GM12873 (cell line): ENCODE results near the gene LY6G6D.

Experiments used
- TF ChIP-seq, protein P1 (sequence below): IDR thresholded peaks from 2 replicates; pipeline ENCODE4 v1.5.1; 2012; ENCODE audit warnings: low read depth, mild to moderate bottlenecking, moderate library complexity, low read length, control low read depth; ENCODE audit not compliant: insufficient read depth; ENCODE audit errors: missing control alignments

LY6G6D gene

DNA sequence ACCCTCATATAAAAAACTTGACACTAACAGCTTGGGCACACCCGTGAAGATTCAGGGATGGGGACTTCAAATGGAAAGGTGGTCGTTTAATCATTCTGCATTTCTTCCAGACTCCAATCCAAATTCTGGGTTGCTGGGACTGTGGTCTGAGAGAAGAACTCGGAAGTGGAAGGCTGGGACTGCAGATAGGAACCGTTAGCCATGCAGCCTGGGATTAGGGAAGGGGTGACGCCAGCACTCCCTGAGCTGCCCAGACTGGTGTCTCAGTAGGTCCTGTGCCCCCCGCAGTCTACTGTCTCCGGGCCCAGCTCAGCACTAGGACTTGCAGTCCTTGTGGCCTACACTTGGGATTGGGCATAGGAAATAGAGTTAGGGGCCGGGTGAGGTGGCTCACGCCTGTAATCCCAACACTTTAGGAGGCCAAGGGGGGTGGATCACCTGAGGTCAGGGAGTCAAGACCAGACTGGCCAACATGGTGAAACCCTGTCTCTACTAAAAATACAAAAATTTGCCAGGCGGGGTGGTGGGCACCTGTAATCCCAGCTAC, 21.7 kb downstream of the LY6G6D start:
- TF ChIP-seq, protein P1, sequence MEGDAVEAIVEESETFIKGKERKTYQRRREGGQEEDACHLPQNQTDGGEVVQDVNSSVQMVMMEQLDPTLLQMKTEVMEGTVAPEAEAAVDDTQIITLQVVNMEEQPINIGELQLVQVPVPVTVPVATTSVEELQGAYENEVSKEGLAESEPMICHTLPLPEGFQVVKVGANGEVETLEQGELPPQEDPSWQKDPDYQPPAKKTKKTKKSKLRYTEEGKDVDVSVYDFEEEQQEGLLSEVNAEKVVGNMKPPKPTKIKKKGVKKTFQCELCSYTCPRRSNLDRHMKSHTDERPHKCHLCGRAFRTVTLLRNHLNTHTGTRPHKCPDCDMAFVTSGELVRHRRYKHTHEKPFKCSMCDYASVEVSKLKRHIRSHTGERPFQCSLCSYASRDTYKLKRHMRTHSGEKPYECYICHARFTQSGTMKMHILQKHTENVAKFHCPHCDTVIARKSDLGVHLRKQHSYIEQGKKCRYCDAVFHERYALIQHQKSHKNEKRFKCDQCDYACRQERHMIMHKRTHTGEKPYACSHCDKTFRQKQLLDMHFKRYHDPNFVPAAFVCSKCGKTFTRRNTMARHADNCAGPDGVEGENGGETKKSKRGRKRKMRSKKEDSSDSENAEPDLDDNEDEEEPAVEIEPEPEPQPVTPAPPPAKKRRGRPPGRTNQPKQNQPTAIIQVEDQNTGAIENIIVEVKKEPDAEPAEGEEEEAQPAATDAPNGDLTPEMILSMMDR = no peak

DNA sequence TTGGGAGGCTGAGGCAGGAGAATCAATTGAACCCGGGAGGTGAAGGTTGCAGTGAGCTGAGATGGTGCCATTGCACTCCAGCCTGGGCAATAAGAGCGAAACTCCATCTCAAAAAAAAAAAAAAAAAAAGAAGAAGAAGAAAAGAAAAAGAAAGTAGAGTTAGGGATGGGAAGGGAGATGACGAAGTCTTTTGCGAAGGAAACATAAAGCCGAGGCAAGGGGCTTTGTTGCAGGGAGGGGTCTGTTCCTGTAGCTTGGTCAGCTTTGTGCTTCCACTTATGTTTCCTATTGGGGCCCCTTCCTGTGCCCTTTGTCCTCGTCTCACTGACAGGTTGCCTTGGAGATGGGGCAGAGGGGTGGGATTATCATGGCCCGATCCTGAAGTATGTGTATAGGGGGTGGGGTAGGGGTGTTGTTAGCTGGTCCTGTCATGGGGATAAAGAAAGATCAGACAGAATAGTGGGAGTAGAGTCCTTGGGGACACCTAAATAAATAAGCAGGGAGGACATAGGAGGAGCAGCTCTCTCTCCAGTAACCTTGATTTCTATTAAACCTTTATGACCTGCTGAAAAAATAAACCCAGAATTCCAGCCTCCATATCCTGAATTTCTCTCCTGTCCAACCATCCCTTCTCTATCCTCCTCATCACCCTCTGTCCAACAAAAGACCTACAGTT, 22.3 kb downstream of the LY6G6D start:
- TF ChIP-seq, protein P1 = no peak

DNA sequence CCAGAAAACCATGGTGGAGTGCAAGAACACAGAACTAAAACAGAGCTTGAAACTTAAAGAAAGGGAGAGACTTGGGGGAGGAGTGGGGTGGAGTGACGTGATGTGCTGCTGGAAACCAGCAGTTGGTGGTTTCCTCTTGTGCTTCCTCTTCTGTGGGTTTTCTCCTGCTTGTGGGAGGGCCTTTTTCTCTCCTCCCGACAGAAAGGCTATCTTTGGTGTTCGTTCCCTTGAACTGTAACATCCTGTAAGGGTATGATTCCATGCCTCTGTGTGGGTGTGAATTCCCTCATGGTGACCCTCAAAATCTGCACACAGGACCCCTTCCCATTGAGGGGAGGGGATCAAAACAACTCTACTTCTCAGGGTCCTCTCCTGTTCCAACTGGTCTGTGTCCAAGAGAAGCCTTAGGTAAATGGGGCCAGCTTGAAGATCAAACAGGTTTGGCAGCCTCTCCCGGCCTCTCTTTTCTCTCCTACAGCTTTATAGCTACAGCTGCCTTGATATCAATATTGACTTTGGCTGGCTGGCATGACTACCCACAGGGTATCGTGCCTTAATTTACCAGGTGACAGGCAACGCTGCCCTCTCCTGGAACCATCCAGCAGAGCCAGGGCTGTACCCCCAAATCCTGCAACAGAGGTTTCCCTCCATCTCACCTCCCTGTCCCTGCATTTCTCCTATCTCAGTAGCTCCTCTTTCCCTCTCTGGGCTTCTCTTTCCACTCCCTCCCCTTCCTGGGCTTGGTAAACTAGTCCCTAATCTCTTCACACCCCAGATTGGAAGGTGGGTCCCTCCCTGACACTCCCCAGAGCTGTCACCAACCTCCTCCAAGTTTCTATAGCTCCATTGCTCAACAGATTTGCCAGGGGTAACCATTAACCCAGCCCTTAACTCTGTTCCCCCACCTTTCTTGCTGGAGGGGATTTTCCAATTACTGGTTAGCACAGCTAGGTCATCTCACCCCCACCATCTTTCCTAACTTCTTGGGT, 23.1 kb downstream of the LY6G6D start:
- TF ChIP-seq, protein P1 = peak; percentile 45

DNA sequence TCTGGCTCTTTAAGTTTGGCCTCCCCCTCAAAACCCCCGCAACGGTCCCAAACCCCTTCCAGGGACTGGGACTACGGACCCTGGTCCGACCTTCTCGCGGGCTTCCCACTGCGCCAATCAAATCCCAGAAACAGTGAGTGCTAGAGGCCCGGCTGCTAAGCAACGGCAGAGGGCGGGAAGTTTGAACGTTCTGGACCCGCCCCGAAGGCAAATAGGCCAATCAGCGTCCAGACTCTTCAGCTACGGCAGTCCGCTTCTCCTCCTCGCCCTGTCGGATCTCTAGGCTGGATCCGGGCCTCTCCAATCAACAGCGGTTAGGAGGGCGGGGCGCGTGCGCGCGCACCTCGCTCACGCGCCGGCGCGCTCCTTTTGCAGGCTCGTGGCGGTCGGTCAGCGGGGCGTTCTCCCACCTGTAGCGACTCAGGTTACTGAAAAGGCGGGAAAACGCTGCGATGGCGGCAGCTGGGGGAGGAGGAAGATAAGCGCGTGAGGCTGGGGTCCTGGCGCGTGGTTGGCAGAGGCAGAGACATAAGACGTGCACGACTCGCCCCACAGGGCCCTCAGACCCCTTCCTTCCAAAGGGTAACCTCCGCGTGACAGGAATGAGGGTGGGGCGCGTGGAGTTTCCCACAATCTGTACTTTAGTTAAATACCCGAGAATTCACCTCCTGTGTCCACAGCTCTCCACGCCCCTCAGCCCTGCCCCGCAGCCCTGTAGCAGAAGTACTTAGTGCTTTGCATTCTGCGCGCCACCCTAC, 24.7 kb downstream of the LY6G6D start, which contains the start of gene MSH5:
Gene MSH5 (plus strand): TSS at position 367 of the 758 bp plus-strand sequence. CDS start 462 bp downstream, outside the sequence.
- TF ChIP-seq, protein P1 = no peak

DNA sequence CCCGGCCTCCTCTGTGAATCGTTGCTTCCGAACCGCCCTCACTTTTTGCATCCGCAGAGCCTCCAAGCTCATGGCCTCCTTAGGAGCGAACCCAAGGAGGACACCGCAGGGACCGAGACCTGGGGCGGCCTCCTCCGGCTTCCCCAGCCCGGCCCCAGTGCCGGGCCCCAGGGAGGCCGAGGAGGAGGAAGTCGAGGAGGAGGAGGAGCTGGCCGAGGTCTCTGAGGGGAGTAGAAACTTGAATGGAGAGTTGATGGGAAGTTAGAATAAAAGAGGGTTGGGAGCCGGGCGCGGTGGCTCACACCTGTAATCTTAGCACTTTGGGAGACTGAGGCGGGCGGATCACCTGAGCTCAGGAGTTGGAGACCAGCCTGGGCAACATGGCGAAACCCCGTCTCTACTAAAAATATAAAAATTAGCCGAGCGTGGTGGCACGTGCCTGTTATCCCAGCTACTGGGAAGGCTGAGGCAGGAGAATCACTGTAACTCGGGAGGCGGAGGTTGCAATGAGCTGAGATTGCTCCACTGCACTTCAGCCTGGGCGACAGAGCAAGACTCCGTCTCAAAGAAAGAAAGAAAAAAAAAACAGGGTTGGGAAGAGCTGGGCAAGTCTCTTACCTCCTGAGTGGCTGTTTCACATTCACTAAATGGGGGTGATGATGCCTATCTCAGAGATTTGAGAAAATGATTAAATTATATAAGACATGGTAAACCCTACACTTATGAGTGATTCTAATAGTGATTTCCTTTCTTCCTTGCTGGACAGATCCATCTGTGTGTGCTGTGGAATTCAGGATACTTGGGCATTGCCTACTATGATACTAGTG, 25.5 kb downstream of the LY6G6D start:
- TF ChIP-seq, protein P1 = no peak

DNA sequence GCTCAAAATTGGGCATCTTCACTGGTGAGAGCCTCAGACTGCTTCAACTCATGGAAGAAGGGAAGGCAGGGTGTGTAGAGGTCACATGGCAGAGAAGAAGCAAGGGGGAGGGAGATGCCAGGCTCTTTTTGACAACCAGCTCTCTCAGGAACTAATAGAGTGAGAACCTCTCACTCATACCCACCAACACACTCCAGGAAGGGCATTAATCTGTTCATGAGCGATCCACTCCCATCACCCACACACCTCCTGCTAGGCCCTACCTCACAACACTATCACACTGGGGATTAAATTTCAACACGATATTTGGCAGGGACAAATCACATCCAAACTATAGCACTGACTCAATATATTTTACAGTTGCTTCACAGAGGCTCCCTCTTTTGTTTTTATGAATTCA, 26.7 kb downstream of the LY6G6D start:
- TF ChIP-seq, protein P1 = no peak
